Liver (tissue), 5 donors: ENCODE data around the gene CCNB3. TPM values are rescaled to one million over a fixed set of nuclear protein-coding genes. Genes with fewer than 3 reads are reported as not detected.

Experiments used
- polyA plus RNA-seq, 2 donors: library from polyadenylated mRNA; stranded (reverse) in 1 of 2; unstranded in 1 of 2; fragments of 200-250 nt in 1 of 2; fragments of >200 nt in 1 of 2; fragmentation: Nextera tagmentation in 1 of 2; extraction: Ambion mirVana in 1 of 2; gene quantifications; one replicate each; pipeline versions ENCODE4 v1.2.1 to v1.2.3, GENCODE V29; 2013 to 2015
- small RNA-seq: library from RNA; depleted of rRNA; stranded (forward); fragments of <200 nt; gene quantifications from one replicate; pipeline ENCODE3, GENCODE V24; 2014
- total RNA-seq, 2 donors: library from RNA; depleted of rRNA; stranded (reverse); fragments of >200 nt; gene quantifications; one replicate each; pipeline ENCODE4 v1.2.3, GENCODE V29; 2014
- donor health status: healthy.
- donor health status: healthy.
- donor health status: healthy.

Gene CCNB3
- total and polyA plus RNA-seq, 4 donors = 0.42 to 5.9 (median 0.49) TPM

Small RNA genes lying within 50 kb of the gene (small RNA-seq; reads per million reads assigned to genes)
- gene PYY3 (not detected), gene RF00019 (not detected)

Other genes starting within 250 kb of the CCNB3 start
- gene AKAP4, start 3.8 kb upstream of the CCNB3 start, total RNA-seq = not detected
- gene AKAP4, start 3.8 kb upstream of the CCNB3 start, polyA plus RNA-seq = not detected